Measurements from ENCODE around the gene CLDN1.

The CLDN1 gene

DNA sequence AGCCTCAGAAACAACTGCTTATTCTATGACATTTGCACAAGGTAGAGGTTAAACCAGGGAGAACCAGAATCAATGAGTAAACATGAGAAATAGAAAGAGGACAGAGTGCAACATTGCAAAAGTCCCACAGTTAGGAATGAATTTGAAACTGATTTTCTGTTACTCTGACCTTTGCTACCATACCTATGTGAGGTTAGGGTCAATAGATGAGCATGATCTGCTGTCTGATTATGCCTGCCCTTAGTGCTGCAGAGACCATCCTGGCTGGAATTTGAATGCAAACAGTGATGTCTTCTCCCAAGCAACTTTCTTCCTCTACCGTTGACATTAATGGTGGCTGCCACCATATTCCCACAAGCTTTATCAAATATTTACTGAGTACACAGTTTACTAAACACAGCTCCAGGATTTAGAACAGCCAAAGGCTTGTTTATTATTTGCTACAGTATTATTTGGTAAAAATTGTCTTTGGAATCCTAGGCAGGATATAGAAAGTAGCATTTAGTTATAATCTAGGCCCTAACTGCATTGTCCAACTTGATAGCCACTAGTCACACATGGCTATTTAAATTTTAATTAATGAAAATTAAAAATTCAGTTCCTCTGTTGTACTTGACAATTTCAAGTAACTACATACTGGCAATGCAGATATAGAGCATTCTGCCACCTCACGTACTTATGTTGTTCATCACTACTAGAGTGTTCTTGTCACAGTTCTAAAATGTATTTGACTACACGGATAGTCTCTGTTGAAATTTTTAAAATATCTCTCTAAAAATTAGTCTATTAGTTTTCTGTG is 8.9 kb upstream of the CLDN1 start:
- DNase-seq, result no peak

DNA sequence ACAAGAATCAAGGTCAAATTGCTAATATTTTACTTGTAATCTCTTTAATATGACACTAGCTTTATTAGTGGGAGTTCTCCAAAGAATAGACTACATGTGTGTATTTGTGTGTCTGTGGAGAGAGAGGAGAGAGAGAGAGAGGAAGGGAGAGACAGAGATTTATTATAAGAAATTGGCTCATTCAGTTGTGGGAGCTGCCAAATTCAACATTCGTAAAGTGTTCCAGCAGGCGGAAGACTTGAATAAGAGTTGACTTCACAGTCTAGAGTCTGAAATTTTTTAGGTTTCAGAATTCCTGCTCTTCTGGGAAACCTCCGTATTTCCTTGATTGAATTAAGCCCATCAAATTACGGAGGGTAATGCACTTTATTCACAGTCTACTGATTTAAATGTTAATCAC is 4.7 kb upstream of the CLDN1 start:
- DNase-seq, result no peak

DNA sequence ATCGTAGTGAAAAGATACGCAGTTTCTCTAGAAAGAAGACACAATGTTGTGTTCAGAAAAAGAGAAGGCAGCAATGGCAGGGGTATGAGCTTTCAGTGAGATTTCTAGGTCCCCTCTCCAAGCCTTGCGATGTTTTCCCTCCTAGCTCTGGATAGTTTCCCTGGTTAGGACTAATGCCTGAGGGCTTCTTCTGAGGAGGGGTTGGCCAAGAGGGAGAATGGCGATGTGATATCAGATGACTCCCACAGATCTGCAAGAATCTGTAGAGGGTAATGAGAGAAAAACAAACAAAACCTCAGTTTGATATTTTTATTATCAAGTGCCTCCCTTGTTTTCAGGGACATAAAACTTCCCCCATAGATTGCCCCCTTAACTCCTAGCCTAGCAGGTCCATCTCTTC is 4.1 kb upstream of the CLDN1 start:
- no peak for DNase-seq

DNA sequence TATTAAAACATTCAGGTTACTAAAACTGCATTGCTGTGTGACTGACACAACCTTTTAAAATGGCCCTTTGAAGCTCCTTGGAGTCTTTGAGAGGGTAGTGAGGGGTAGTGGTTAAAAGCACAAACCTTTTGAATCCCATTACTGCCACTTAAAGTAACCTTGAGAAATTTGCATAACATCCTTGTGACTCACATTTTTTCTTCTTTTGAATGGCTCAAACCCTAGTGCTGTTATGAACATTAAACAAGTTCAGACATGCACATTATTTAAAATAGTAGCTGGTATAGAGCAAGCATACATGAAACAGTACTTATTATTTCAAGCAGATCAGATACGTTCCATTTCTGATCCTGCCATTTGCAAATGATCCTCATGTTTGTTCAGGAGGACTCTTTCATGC is 3.7 kb upstream of the CLDN1 start:
- DNase-seq, result no peak

DNA sequence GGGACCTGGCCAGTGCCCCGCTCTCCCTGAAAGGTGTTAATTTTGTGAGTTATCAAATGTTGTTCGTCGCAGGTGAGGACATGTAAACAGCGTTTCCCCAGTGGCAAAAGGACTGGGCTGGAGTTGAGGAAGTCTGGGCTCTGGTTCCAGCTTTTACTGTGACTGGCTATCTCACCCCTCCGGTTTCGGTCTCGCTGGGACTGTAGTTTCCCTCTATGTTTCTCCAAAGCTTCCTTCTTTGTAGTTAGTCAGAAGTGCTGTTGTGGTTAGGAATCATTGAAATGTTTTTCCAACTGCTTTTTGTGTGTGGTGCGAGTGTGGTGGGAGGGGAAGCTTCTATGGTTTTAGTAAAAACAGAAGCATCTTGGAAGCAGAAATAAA is 990 bp upstream of the CLDN1 start:
- no peak for DNase-seq

DNA sequence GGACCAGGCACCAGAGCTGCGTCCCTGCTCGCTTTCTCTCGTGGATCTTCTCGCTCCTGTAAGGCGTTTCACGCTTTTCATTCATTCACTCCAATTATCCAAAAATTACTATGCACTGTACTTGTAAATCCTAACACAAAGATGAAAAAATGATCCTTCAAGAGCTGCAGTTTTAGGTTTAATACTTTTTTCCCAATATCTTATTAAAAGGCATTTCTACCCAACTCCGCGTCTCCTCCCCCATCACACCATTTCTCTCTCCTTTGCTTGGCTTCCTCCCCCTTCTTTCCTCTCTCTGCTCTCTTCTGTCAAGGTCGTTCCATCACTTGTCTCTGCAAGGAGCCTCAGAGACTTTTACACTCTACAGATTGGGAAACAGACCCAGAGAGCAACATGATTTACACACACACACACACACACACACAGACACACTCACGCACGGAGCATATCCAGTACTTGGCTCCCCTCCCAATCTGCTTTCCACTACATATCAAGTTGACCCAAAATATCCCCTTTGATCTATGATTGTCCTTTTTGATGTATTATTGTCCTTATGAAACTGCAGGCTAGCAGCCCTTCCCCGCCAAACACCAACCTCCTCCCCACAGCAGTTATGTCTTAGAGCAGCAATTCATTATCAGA is 479 bp upstream of the CLDN1 start:
- no peak for DNase-seq

DNA sequence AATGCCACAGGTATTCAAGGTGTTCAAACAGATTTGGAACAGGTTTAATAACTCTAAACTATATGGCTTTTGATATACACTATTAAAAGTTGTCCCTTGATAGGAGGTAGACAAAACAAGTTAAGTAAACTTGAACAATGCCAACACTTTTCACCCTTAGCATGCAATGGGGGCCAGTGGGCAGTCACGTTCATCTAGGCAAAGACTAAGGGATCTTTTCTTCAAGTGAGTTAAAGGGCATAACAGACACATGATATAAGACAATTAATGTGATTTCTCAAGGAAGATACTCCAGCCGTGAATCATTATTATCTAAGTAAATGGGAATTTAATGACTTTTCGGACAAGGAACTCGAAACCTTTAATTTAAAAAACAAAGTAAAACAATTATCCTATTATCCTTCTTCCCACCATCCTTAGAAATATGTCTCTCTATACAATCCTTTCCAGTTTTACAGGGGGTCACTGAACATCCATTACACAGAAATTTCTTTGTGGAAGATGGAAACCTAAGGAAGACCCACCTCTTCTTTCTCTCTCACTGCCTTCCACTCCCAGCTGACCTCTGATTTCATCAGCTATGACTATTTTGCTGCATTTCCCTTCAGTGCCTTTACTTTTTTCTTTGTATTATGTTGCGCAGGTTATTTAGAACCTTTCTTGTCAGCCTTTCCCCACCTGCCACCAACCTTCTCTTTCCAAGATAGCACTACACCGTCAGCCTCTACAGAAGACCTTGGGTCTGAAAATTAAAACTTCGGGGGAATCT is 1.5 kb downstream of the CLDN1 start:
- no peak for DNase-seq

DNA sequence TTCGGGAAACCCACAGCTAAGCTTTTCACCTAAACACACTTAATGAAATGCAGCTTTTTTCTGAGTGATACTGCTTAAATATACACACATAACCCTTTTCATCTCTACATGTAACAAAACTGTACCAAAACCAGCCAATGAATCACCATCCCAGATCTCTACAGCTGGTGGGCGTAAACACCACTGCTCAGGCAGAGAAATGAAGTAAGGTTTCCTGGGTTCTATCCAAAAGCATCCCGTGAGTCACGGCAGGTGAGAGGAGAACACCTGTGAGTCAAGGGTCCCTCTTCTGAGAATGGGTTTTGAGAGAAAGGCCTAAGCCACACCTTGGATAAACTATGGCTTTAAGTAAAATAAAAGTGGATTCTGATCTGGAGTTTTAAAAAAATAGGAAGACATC is 2.6 kb downstream of the CLDN1 start:
- DNase-seq, result peak in 1 of 5 experiments; percentile 38

DNA sequence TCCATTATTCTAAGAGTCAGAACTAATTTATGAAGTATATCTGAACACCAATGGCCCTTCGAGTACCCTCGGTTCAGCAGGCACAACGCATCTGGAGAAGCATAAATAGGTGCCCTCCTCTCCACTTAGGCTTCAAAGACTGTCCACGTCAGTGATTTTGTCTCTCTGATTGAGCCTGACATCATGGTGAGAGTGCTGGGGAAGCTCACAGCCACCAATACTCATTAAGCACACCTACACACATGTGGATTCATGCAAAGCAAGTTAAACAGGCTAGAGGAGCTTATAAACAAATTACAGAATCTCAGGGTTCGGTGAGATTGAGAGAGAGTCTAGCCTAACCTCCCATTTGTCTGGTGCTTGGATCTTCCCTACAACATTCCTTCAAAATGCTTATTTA is 3.6 kb downstream of the CLDN1 start:
- DNase-seq, result no peak

DNA sequence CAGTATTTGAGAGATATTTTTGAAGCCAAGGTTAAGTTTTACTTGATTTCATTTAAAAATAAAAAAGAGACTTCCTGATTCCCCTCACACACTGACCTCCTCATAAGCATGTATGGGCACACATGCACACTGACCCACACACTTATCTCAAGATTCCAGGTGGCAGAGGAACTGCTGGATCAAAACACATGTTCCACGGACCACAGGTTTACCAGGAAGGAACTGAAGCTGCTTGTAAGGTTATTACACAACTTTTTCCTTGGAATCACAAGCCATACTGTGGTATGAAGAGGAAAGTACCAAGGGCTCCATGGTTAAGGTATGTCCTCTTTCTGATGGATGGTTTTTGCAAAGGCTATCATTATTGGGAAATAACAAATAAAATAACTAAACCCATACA is 7.5 kb downstream of the CLDN1 start:
- no peak for DNase-seq

DNA sequence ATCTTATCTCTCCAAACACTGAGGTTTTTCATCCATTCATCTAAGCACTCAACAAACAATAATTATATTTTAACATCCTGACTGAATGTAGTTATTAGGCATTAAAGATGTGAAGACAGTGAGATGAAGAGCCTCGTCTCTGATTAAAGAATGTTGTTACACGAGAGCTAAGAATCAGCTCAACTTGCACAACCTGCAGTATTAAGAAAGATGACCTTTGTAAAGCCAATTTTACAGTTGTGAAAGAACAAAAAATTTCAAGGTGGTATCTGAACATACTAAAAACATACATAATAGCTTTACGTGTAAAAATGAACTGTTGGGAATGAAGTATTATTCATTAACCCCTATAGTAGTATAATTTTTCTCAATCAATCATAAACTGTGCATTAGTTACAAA is 12.8 kb downstream of the CLDN1 start:
- DNase-seq, result no peak

DNA sequence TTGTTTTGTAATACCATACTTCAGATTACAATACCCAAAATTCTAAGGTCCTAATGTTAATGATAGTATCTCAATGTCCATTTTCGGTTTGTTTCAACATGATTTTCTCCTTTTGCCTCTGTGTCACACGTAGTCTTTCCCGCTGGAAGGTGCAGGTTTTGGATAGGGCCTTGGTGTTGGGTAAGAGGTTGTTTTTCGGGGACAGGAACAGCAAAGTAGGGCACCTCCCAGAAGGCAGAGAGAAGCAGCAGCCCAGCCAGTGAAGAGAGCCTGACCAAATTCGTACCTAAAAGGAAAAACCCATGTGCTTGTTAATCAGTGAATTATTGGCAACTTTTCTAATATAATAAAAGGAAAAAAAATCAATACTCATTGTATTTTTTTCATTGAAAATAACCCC is 14.1 kb downstream of the CLDN1 start:
- no peak for DNase-seq

DNA sequence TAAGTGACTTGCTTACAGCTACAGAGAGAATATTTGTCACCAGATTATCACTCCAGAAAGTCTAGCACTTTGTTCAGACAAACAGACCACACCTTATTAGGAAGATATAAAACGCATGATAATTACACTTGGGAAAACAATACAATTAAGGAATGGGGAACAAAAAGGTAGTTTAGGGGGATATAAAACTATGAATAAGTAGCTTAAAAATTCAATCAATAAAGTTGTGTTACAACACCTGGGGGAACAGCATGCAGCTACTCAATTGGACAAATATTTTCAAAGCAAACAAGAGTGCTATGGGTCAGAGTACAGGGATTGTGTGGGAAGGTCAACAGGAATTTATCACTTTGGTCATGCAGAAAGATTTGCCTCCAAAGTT is 15.1 kb downstream of the CLDN1 start:
- DNase-seq, result no peak

DNA sequence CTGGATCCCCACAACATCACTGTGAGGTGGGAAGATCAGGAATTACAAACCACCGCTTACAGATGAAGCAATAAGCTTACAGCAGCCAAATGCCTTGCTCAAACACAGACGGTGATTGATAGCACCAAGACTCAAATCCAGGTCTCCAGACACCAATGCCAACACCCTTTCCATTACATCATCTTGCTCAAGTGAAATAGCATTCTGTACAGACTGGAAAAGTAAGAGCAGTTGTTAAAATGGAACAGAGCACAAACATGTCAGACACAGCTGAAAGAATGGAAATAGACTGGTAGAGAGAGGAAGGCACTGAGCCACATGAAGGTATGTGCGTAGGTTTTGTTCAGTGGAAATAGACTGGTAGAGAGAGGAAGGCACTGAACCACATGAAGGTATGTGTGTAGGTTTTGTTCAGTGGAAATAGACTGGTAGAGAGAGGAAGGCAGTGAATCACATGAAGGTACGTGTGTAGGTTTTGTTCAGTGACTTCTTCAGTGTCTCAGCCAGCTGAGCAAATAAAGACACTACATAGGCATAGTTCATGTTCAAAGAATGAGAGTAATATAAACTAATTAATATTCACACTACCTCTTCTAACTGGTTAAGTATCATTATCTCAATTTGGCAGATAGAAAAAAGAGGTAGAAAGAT is 15.6 kb downstream of the CLDN1 start:
- peak in 1 of 5 experiments; percentile 81 for DNase-seq

DNA sequence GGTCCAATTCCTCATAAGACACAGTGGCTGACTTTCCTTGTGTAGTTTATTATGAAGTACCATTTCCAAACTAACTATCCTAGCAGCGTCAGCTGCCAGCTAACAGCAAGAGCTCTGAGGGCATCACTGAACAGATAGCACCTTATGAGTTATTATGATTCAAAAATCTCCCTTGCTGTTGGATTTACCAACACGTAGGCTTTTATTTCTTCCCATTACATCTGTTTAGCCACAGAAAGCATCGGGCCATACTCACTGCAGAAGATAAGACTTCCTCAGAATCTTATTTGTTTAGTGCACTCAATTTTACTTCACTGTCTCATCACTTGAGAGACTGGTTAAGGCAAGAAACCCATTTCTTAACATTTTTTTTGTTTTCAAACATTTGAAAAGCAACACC is 16.2 kb downstream of the CLDN1 start:
- peak in 1 of 5 experiments; percentile 45 for DNase-seq

DNA sequence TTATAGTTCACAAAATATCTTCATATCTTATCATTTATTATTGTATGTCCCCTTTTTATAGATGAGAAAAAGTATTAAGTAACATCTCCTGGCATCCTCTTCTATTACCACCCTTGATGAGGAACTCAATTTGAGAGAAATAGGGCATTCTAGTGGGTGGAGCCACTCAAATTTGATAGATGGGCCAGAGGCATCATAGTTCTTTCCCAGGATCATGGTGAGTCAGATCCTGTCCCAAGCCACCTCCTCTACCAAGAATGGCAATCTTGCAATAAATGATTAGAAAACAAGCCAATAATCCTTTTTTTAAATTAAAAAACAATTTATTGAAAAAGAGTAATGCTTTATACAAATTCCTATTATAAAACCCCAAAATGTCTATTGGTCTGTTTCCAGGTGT is 16.8 kb downstream of the CLDN1 start:
- no peak for DNase-seq

DNA sequence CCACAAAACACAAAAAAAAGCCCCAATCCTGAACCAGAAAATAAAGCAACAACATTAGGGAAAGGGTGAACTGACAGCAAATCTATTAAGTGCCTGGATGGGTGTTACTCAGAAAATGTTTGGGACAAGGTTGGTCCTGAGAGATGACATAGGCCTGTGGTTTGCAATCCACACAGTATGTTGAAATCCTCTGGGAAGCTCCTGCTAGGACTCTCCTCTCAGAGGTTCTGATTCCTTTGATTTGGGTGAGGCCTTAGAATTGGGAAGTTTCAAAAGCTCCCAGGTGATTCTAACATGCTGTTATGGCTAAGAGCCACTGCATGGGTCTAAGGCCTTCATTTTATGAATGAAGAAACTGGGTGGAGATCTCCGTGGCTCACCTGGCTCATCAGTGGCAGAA is 18.4 kb downstream of the CLDN1 start:
- DNase-seq, result no peak

DNA sequence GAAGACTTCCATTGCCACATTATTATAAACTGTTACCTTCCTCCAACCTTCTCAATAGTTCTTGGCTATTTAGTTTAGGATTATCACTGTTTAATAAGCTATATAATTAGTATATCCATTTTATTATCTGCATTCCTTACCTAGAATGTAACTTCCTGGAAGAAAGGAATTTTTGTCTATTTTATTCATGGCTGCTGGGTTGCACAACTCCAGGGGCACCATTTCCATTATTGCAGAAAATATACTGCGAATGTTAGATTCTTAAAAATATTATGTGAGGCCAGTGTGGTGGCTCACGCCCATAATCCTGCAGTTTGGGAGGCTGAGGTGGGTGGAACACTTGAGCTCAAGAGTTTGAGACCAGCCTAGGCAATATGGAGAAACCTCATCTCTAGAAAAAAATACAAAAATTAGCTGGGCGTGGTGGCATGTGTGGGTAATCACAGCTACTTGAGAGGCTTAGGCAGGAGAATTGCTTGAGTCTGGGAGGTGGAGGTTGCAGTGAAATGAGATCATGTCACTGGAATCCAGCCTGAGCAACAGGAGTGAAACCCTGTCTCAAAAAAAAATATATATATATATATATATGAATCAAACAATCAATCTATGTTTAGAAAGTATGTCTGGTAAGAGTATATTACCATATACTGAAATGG is 19.9 kb downstream of the CLDN1 start:
- DNase-seq, result no peak

DNA sequence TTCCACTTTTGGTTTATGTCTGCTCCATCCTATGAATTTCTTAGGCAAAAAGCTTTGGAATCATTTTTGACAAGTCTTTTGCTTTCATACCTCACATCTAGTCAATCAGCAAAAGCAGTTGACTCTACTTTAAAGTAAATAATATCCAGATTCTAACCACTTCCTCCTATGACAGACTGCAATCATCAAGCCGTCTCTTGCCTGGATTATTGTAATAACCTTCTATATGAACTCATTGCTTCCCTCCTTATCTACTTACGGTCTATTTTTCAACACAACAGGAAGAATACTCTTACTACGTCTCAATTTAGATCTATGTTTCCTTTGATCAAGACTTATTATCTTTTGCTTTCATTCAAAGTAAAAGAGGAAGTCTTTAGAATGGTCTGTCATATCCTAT is 20.7 kb downstream of the CLDN1 start:
- peak in 1 of 5 experiments; percentile 72 for DNase-seq

DNA sequence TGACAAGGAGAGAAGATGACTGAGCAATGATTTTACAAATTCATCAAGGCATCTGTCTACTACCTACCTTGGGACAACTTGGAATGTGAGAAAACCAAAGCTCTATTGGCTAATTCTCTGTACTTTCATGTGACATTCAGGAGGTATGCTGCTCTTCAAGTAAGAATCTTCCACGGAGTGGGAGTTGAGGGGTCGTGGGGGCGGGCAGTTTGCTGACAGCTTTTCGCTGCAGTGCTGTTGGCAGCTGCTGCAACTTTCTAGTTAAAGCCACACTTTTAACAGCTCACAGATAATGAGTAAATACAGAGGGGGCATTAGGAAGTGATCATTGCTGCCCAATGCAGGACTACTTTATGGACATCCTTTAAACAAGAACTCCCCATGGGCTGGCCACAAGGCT is 22.3 kb downstream of the CLDN1 start:
- no peak for DNase-seq

DNA sequence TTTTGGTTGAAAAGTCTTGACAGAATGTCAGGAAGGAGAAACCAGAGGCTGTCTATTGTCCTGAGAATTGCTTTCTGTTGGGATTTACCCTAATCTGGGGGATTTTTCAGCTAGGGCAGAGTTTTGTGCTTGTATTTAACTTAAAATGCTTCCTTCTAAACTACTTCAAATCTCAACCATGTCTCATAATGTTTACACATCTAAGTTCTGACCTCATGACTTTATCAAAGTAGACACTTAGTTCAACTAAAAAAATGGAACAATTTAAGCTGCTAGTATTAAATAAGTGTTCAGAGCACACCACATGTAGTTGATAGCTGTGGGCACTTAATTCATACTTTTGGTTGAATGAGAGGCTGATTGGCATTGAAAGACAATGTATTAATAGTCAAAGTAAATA is 28.2 kb downstream of the CLDN1 start:
- DNase-seq, result no peak

DNA sequence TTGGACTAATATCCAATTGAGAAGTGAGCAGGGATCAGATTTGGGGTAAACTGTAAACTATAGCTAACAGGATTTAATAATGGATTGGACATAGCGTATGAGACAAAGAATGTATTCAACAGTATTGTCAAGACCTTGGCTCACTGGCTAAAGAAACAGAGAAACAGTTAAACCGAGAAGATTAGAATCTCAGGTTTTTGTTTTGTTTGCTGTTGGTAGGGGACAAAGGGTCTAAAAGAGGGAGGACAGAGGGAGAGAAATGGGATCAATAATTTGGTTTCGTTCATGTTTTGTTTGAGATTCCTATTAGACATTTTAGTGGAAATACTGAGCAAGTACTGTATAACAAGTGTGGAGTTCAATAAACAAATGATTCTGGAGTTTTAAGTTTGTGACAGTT is 28.6 kb downstream of the CLDN1 start:
- DNase-seq, result no peak
